Anterior cingulate cortex (tissue), 58 donors: ENCODE data around the gene CRYBB2.
A peak's percentile ranks its signal among the peaks of the same experiment; 100 is the strongest.
"Not testable (repeated sequence)": the region's sequence is repeated elsewhere in the genome, so short reads cannot be mapped to it uniquely, and the experiment has no call there.

Experiments used
- DNase-seq, 58 donors: peaks; one replicate each; lab custom pipeline; 2025; lab: John Stamatoyannopoulos, UW

Gene CRYBB2

DNA sequence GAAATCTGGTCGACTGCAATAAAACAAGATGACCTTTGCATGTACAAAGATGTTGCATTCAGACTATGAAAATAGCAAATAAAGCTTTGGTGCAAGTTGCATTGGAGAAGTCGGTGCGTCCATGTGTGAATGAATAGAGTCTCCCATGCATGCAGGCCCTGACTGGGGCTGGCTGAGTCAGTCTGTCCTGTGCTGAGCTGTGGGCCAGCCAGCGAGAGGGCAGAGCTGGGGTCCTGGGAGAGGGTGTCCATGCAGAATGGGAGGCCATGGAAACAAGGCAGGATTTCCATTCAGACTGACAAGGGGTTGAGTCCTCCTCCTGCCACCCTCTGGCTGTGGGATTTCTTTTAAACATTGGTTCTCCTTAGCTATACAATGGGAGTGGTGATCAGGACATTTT lies 22.1 kb upstream of the CRYBB2 start:
- no peak for DNase-seq

- DNase-seq, result peak in 2 of 58 donors; percentile 9 to 18
These were observed 19.5 kb upstream of the CRYBB2 start, which contains the start of gene CRYBB3 for GRCh38 chr22:25199731-25200520. Gene CRYBB3 (plus strand): TSS chr22:25199858. CDS start chr22:25201397, 1,539 bp downstream.

GRCh38 chr22:25200967-25201366 lies 18.5 kb upstream of the CRYBB2 start:
- no peak for DNase-seq

- no peak for DNase-seq
These were observed 17.7 kb upstream of the CRYBB2 start for GRCh38 chr22:25201557-25202273.

DNA sequence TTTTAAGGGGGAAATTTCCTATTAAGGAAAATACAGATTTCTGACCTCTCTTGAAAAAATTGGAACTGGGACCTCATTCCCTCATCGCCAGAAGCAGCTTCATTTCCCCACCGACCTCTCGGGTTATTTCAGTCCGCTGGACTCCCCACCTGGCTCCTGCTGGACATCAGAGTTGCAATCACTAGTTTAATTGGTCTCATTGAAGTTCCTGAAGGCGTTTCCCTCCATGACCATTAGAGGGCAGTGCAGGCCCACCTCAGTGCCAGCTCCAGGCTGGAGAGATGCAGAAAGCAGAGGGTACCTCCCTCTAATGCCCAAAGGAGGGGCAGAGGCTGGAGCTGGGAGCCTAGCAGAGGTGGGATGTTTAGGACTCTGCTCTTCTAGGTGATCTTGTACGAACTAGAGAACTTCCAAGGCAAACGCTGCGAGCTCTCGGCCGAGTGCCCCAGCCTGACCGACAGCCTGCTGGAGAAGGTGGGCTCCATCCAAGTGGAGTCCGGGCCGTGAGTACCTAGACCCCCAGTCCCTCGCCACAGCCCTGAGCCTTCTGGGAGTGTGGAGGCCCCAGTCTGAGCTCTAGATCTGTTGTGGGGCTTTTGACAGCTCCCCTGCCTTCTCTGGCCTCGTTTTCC lies 17.0 kb upstream of the CRYBB2 start:
- DNase-seq, result peak in 44 of 58 donors; percentile 1 to 59 (median 18)

- DNase-seq, result no peak
These were observed 16.4 kb upstream of the CRYBB2 start for GRCh38 chr22:25203082-25203481.

GRCh38 chr22:25204547-25204946 lies 14.9 kb upstream of the CRYBB2 start:
- not testable (repeated sequence) for DNase-seq

DNA sequence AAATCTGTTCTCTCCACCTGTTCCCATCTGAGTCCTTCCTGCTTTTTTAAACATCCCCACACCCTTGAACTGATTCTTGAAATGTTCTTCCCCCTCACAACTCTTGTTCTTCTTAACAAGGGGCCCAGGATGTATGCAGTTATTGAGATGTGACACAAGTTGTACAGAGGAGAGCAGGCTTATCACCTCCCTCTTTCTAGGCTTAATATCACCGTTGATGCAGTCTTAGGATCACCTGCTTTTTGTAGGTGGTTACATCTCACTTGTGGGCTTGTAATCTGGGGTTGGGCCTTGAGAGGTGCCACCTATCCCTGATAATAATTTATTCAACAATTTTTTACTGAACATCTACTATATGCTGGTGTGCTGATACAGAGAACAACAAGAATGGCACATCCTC lies 13.6 kb upstream of the CRYBB2 start:
- DNase-seq, result no peak

DNA sequence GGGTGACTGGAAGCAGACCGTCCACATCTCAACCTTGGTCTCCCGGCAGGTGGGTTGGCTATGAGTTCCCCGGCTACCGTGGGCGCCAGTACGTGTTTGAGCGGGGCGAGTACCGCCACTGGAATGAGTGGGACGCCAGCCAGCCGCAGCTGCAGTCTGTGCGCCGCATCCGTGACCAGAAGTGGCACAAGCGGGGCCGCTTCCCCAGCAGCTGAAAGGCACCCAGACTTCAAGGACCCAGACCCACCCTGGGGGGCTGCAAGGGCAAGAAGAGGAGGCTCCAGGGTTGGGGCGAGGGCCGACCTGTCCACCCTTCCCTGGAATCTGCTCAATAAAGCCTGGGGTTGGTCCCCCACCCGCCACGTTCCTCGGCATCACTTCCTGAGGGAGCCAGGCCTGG lies 12.4 kb upstream of the CRYBB2 start:
- DNase-seq, result no peak

- no peak for DNase-seq
These were observed 11.8 kb upstream of the CRYBB2 start for GRCh38 chr22:25207553-25208157.

GRCh38 chr22:25208328-25208727 lies 11.1 kb upstream of the CRYBB2 start:
- no peak for DNase-seq

DNA sequence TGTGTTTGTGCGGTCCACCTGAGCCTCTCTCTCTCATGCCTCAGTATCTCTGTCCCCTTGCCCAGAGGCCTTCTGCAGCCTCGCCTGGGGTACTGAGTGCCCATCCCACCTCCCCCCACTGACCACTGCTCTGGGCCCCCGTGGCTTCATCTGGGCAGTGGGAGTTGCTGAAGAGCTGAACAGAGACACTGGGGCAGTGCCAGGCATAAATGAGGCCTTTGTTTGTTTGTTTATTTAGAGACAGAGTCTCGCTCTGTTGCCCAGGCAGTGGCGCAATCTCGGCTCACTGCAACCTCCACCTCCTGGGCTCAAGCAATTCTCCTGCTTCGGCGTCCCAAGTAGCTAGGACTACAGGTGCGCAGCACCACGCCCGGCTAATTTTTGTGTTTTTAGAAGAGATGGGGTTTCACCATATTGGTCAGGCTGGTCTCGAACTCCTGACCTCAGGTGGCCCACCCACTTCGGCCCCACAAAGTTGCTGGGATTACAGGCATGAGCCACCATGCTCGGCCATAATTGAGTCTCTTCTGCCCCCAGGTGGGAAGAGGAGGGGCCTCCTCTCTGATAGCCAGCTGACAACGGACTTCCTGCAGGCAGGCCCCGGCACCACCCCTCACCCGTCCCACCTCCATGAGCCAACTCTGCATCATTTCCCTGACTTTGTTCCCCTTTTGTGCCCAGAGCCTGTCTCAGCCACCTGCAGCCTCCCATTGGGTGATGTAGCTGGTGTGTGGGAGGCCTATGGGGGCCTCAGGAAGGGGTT lies 10.5 kb upstream of the CRYBB2 start:
- no peak for DNase-seq

DNA sequence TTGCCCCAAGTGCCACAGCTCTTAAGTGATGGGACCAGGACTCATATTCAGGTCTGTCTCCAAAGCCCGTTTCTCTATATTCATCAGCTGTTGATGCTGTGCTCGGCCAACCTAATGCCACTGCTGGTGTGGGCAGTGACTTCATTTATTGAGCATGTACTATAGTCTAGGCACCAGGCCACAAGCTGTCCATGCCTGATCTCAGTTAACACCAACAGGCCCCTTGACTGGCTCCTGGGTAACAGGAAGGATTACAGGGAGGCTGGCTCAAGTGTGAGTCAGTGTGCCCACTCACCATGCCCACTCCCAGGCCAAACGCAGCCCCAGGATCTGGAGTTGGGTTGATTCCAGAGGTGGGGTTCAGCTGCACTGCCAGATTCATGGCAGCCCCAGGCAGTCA lies 8.6 kb upstream of the CRYBB2 start:
- DNase-seq, result no peak

DNA sequence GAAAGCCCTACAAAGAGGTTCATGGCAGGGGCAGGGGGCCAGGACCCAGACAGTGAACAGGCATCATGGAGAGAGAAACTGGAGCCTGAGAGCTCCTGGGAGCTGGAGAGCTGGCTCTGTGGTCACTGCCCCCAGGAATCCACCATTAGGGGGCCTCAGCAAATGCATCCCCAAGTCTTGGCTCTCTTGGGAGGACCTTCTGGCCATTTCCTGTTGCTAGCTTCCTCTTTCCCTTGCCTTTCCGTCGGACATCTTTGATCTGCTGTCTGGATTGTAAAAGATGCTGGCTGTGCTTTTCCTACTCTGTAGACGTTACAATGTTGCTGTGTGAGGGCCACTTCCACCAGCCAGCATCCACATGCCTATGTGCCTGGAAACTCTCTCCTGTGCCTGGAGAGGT lies 7.1 kb upstream of the CRYBB2 start:
- DNase-seq, result no peak

- DNase-seq, result no peak
These were observed 6.2 kb upstream of the CRYBB2 start for GRCh38 chr22:25213221-25213620.

DNA sequence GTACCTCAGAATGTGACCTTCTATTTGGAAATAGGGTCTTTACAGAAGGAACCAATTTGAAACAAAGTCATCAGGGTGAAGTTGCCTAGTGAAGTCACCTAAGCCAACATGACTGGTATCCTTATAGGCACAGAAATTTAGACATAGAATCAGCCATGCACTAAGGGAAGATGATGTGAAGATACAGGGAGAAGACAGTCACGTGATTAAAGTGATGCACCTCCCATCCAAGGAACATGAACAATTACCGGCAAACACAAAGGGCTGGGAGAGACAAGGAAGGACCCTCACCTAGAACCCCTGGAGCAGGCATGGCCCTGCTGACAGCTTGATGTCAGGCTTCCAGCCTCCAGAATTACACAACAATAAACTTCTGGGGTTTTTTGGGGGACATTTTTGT lies 3.2 kb upstream of the CRYBB2 start:
- no peak for DNase-seq

GRCh38 chr22:25219948-25220442 lies 556 bp downstream of the CRYBB2 start:
- no peak for DNase-seq

- DNase-seq, result no peak
These were observed 2.4 kb downstream of the CRYBB2 start for GRCh38 chr22:25221790-25222189.

- no peak for DNase-seq
These were observed 3.9 kb downstream of the CRYBB2 start for GRCh38 chr22:25223269-25223850.

DNA sequence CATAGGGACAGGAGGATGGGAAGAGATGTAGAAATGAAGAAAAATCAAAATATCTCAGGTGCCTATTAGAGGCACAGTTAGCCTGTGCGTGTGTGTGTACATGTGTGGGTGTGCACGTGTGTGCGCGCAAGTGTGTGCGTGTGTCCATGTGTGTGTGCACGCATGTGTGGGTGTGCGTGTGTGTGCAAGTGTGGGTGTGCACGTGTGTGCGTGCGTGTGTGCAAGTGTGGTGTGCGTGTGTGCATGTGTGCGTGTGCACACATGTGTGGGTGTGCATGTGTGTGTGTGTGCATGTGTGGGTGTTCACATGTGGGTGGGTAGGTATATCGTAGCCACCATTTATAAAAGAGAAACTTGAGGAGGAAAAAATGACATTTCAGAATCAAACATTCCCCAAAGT lies 9.4 kb downstream of the CRYBB2 start:
- no peak for DNase-seq
